IPS-15b (cell line): ENCODE data around the gene CD63.
"Not testable (repeated sequence)": the region's sequence is repeated elsewhere in the genome, so short reads cannot be mapped to it uniquely, and the experiment has no call there.

ENCODE experiments used
- H3K27me3 ChIP-seq: one replicate; pipeline ENCODE4 v1.6.1; 2013; ENCODE audit warnings: low read length; ENCODE audit not compliant: control insufficient read depth, insufficient read depth
- H3K36me3 ChIP-seq: one replicate; pipeline ENCODE4 v1.6.1; 2013; ENCODE audit warnings: low read length; ENCODE audit not compliant: control insufficient read depth, insufficient read depth
- H3K4me1 ChIP-seq: one replicate; pipeline ENCODE4 v1.6.1; 2013; ENCODE audit warnings: mild to moderate bottlenecking, low read length; ENCODE audit not compliant: control insufficient read depth, insufficient read depth
- H3K4me3 ChIP-seq: one replicate; pipeline ENCODE4 v1.5.1; 2013; ENCODE audit warnings: low read depth, low read length
- H3K9ac ChIP-seq: one replicate; pipeline ENCODE4 v1.6.1; 2013; ENCODE audit warnings: low read depth, mild to moderate bottlenecking, low read length
- H3K9me3 ChIP-seq: one replicate; pipeline ENCODE4 v1.6.1; 2013; ENCODE audit warnings: mild to moderate bottlenecking, low read length; ENCODE audit not compliant: control insufficient read depth, insufficient read depth

The CD63 gene

GRCh38 chr12:55728939-55729818 is at the start of gene CD63:
CD63 (minus strand) TSS chr12:55729009; CDS start chr12:55728341, 668 bp downstream.
- H3K4me1 ChIP-seq, result peaks cover 17% of the 10 kb centered on the region
- H3K9me3 ChIP-seq, result no peaks in the 10 kb centered on the region
- H3K9ac ChIP-seq, result peak within 1 kb of the TSS; percentile 95
- peaks cover 31% of the 10 kb centered on the region for H3K36me3 ChIP-seq
- H3K4me3 ChIP-seq, result peak within 1 kb of the TSS; percentile 94
- no peaks in the 10 kb centered on the region for H3K27me3 ChIP-seq

GRCh38 chr12:55777856-55778255 is 49.0 kb upstream of the CD63 start:
- H3K4me1 ChIP-seq, result no peaks in the 10 kb centered on the region
- peaks cover 15% of the 10 kb centered on the region for H3K36me3 ChIP-seq
- no peaks in the 10 kb centered on the region for H3K27me3 ChIP-seq
- H3K9ac ChIP-seq, result no peak overlapping the region
- no peak overlapping the region for H3K4me3 ChIP-seq
- H3K9me3 ChIP-seq, result no peaks in the 10 kb centered on the region

- Histone ChIP-seq H3K27me3 (no peaks in the 10 kb centered on the region), H3K36me3 (peaks cover 13% of the 10 kb centered on the region), H3K4me3 (no peak overlapping the region), H3K4me1 (no peaks in the 10 kb centered on the region), H3K9ac (no peak overlapping the region), H3K9me3 (no peaks in the 10 kb centered on the region)
Observed at GRCh38 chr12:55771736-55772135, 42.9 kb upstream of the CD63 start.

- Histone ChIP-seq H3K27me3 (no peaks in the 10 kb centered on the region), H3K36me3 (peaks cover 3% of the 10 kb centered on the region), H3K9ac (no peak overlapping the region), H3K4me1 (peaks cover 4% of the 10 kb centered on the region), H3K4me3 (no peak overlapping the region), H3K9me3 (no peaks in the 10 kb centered on the region)
Observed at GRCh38 chr12:55767156-55767555, 38.3 kb upstream of the CD63 start.

GRCh38 chr12:55765736-55766290 is 37.0 kb upstream of the CD63 start:
- Histone ChIP-seq H3K27me3 (no peaks in the 10 kb centered on the region), H3K4me1 (peaks cover 4% of the 10 kb centered on the region), H3K36me3 (no peaks in the 10 kb centered on the region), H3K4me3 (no peak overlapping the region), H3K9ac (no peak overlapping the region), H3K9me3 (no peaks in the 10 kb centered on the region)

GRCh38 chr12:55762646-55763045 is 33.8 kb upstream of the CD63 start:
- Histone ChIP-seq H3K9ac (no peak overlapping the region), H3K27me3 (no peaks in the 10 kb centered on the region), H3K9me3 (no peaks in the 10 kb centered on the region), H3K4me3 (no peak overlapping the region), H3K4me1 (peaks cover 4% of the 10 kb centered on the region), H3K36me3 (no peaks in the 10 kb centered on the region)

- no peak overlapping the region for H3K4me3 ChIP-seq
- H3K9me3 ChIP-seq, result no peaks in the 10 kb centered on the region
- no peak overlapping the region for H3K9ac ChIP-seq
- H3K36me3 ChIP-seq, result peaks cover 3% of the 10 kb centered on the region
- H3K4me1 ChIP-seq, result no peaks in the 10 kb centered on the region
- no peaks in the 10 kb centered on the region for H3K27me3 ChIP-seq
Observed at GRCh38 chr12:55760663-55761062, 31.9 kb upstream of the CD63 start.

GRCh38 chr12:55758575-55758974 is 29.8 kb upstream of the CD63 start:
- H3K4me3 ChIP-seq, H3K36me3 ChIP-seq, H3K27me3 ChIP-seq, H3K4me1 ChIP-seq, H3K9me3 ChIP-seq, H3K9ac ChIP-seq: not testable (repeated sequence)

- H3K9me3 ChIP-seq, result no peaks in the 10 kb centered on the region
- no peak overlapping the region for H3K4me3 ChIP-seq
- peaks cover 5% of the 10 kb centered on the region for H3K36me3 ChIP-seq
- peaks cover 3% of the 10 kb centered on the region for H3K4me1 ChIP-seq
- H3K27me3 ChIP-seq, result no peaks in the 10 kb centered on the region
- no peak overlapping the region for H3K9ac ChIP-seq
Observed at GRCh38 chr12:55757701-55758100, 28.9 kb upstream of the CD63 start.

GRCh38 chr12:55755246-55755645 is 26.4 kb upstream of the CD63 start:
- no peaks in the 10 kb centered on the region for H3K9me3 ChIP-seq
- H3K9ac ChIP-seq, result no peak overlapping the region
- peaks cover 18% of the 10 kb centered on the region for H3K36me3 ChIP-seq
- peaks cover 7% of the 10 kb centered on the region for H3K4me1 ChIP-seq
- H3K4me3 ChIP-seq, result no peak overlapping the region
- H3K27me3 ChIP-seq, result no peaks in the 10 kb centered on the region

GRCh38 chr12:55748230-55748993 is 19.6 kb upstream of the CD63 start:
- H3K4me3 ChIP-seq, result no peak overlapping the region
- H3K27me3 ChIP-seq, result no peaks in the 10 kb centered on the region
- H3K36me3 ChIP-seq, result peaks cover 36% of the 10 kb centered on the region

GRCh38 chr12:55746913-55747231 is 18.1 kb upstream of the CD63 start:
- Histone ChIP-seq H3K36me3 (peaks cover 26% of the 10 kb centered on the region), H3K4me3 (peak overlapping the region; percentile 65), H3K4me1 (peaks cover 30% of the 10 kb centered on the region), H3K27me3 (no peaks in the 10 kb centered on the region), H3K9ac (peak overlapping the region; percentile 62), H3K9me3 (no peaks in the 10 kb centered on the region)

More at GRCh38 chr12:55748230-55748993, 19.6 kb upstream of the CD63 start:
- H3K9ac ChIP-seq, result no peak overlapping the region
- peaks cover 26% of the 10 kb centered on the region for H3K4me1 ChIP-seq
- no peaks in the 10 kb centered on the region for H3K9me3 ChIP-seq
